SJCRH30 (cell line): ENCODE data around the gene COL25A1. TPM values are rescaled to one million over a fixed set of nuclear protein-coding genes. Genes with fewer than 3 reads are reported as not detected.
"Not testable (repeated sequence)": the region's sequence is repeated elsewhere in the genome, so short reads cannot be mapped to it uniquely, and the experiment has no call there.

Source experiments
- DNase-seq, 2 experiments: peaks; one replicate each; pipeline ENCODE4 v3.0.0-alpha.2; 2015 to 2020
- H3K27ac ChIP-seq: fragments of 250-450 bp; sonication (Bioruptor Pico); 2 replicates; pipeline ENCODE4 v1.5.1; 2020; ENCODE audit warnings: mild to moderate bottlenecking, moderate library complexity
- H3K27me3 ChIP-seq: fragments of 250-450 bp; sonication (Bioruptor Pico); 2 replicates; pipeline ENCODE4 v1.5.1; 2020; ENCODE audit warnings: mild to moderate bottlenecking, moderate library complexity
- H3K36me3 ChIP-seq: fragments of 250-450 bp; sonication (Bioruptor Pico); 2 replicates; pipeline ENCODE4 v1.5.1; 2020; ENCODE audit warnings: mild to moderate bottlenecking, moderate library complexity
- H3K4me1 ChIP-seq: fragments of 250-450 bp; sonication (Bioruptor Pico); 2 replicates; pipeline ENCODE4 v1.5.1; 2020; ENCODE audit warnings: mild to moderate bottlenecking, moderate library complexity
- H3K4me3 ChIP-seq: fragments of 250-450 bp; sonication (Bioruptor Pico); 2 replicates; pipeline ENCODE4 v1.5.1; 2020; ENCODE audit warnings: mild to moderate bottlenecking, moderate library complexity
- H3K9me3 ChIP-seq: fragments of 250-450 bp; sonication (Bioruptor Pico); replicated peaks from 2 replicates; pipeline ENCODE4 v1.5.1; 2020; ENCODE audit warnings: mild to moderate bottlenecking, moderate library complexity
- total RNA-seq: library from RNA; depleted of rRNA; stranded (reverse); fragments of >200 nt; shearing (Covaris generic); gene quantifications from 2 replicates; pipeline ENCODE4 v1.2.3, GENCODE V29; 2014

Gene COL25A1
- total RNA-seq, 1 experiment from 2014 or later = 13.2 TPM

- Histone ChIP-seq H3K4me3 (no peak overlapping the region), H3K36me3 (no peaks in the 10 kb centered on the region), H3K27ac (no peak overlapping the region), H3K9me3 (no peaks in the 10 kb centered on the region), H3K4me1 (no peaks in the 10 kb centered on the region), H3K27me3 (no peaks in the 10 kb centered on the region)
- no peak for DNase-seq
Measured at GRCh38 chr4:109125084-109125483, 177.4 kb downstream of the COL25A1 start.

GRCh38 chr4:109123951-109124350, 178.5 kb downstream of the COL25A1 start:
- Histone ChIP-seq H3K27ac (no peak overlapping the region), H3K4me3 (no peak overlapping the region), H3K9me3 (no peaks in the 10 kb centered on the region), H3K4me1 (no peaks in the 10 kb centered on the region), H3K27me3 (no peaks in the 10 kb centered on the region), H3K36me3 (no peaks in the 10 kb centered on the region)
- no peak for DNase-seq

GRCh38 chr4:109121561-109121960, 180.9 kb downstream of the COL25A1 start:
- no peaks in the 10 kb centered on the region for H3K9me3 ChIP-seq
- H3K27me3 ChIP-seq = no peaks in the 10 kb centered on the region
- no peak for DNase-seq
- H3K4me3 ChIP-seq = no peak overlapping the region
- no peaks in the 10 kb centered on the region for H3K36me3 ChIP-seq
- no peaks in the 10 kb centered on the region for H3K4me1 ChIP-seq
- H3K27ac ChIP-seq = no peak overlapping the region

GRCh38 chr4:109119852-109120251, 182.6 kb downstream of the COL25A1 start:
- Histone ChIP-seq H3K4me3 (no peak overlapping the region), H3K27ac (no peak overlapping the region), H3K36me3 (no peaks in the 10 kb centered on the region), H3K9me3 (no peaks in the 10 kb centered on the region), H3K27me3 (no peaks in the 10 kb centered on the region), H3K4me1 (no peaks in the 10 kb centered on the region)
- DNase-seq = no peak

GRCh38 chr4:109118635-109119034, 183.8 kb downstream of the COL25A1 start:
- Histone ChIP-seq H3K4me1 (no peaks in the 10 kb centered on the region), H3K27ac (no peak overlapping the region), H3K27me3 (no peaks in the 10 kb centered on the region), H3K4me3 (no peak overlapping the region), H3K9me3 (0 out of 2 replicates have a peak, but pooled peaks cover under 1% of the 10 kb centered on the region), H3K36me3 (no peaks in the 10 kb centered on the region)
- DNase-seq = no peak

GRCh38 chr4:109114501-109114900, 188.0 kb downstream of the COL25A1 start:
- H3K36me3 ChIP-seq = no peaks in the 10 kb centered on the region

GRCh38 chr4:109113521-109113920, 188.9 kb downstream of the COL25A1 start:
- no peak for DNase-seq
- no peaks in the 10 kb centered on the region for H3K36me3 ChIP-seq
- no peaks in the 10 kb centered on the region for H3K27me3 ChIP-seq
- no peaks in the 10 kb centered on the region for H3K4me1 ChIP-seq
- H3K4me3 ChIP-seq = no peak overlapping the region
- H3K9me3 ChIP-seq = 0 out of 2 replicates have a peak, but pooled peaks cover 3% of the 10 kb centered on the region
- H3K27ac ChIP-seq = no peak overlapping the region

More at GRCh38 chr4:109114501-109114900, 188.0 kb downstream of the COL25A1 start:
- Histone ChIP-seq H3K27me3 (no peaks in the 10 kb centered on the region), H3K9me3 (0 out of 2 replicates have a peak, but pooled peaks cover 3% of the 10 kb centered on the region), H3K4me1 (no peaks in the 10 kb centered on the region), H3K27ac (no peak overlapping the region), H3K4me3 (no peak overlapping the region)
- no peak for DNase-seq

GRCh38 chr4:109111031-109111430, 191.4 kb downstream of the COL25A1 start:
- Histone ChIP-seq H3K36me3 (no peaks in the 10 kb centered on the region), H3K27me3 (no peaks in the 10 kb centered on the region), H3K4me1 (no peaks in the 10 kb centered on the region), H3K27ac (no peak overlapping the region), H3K4me3 (no peak overlapping the region), H3K9me3 (peaks cover 5% of the 10 kb centered on the region; the same call in 1 of the 2 replicates)
- DNase-seq = no peak

- not testable (repeated sequence) for H3K27me3 ChIP-seq, H3K9me3 ChIP-seq, H3K4me1 ChIP-seq, H3K4me3 ChIP-seq, H3K36me3 ChIP-seq, H3K27ac ChIP-seq, DNase-seq
Measured at GRCh38 chr4:109108215-109108614, 194.2 kb downstream of the COL25A1 start.

- Histone ChIP-seq H3K9me3 (no peaks in the 10 kb centered on the region), H3K4me1 (no peaks in the 10 kb centered on the region), H3K27ac (no peak overlapping the region), H3K27me3 (no peaks in the 10 kb centered on the region), H3K36me3 (no peaks in the 10 kb centered on the region), H3K4me3 (no peak overlapping the region)
- no peak for DNase-seq
Measured at GRCh38 chr4:109094056-109094455, 208.4 kb downstream of the COL25A1 start.

GRCh38 chr4:109091727-109092409, 210.6 kb downstream of the COL25A1 start:
- Histone ChIP-seq H3K27ac (no peak overlapping the region), H3K36me3 (no peaks in the 10 kb centered on the region), H3K9me3 (no peaks in the 10 kb centered on the region), H3K4me3 (no peak overlapping the region), H3K27me3 (no peaks in the 10 kb centered on the region), H3K4me1 (no peaks in the 10 kb centered on the region)
- DNase-seq = no peak

GRCh38 chr4:109083911-109084310, 218.5 kb downstream of the COL25A1 start:
- Histone ChIP-seq H3K36me3 (no peaks in the 10 kb centered on the region), H3K4me3 (no peak overlapping the region), H3K4me1 (peaks cover 10% of the 10 kb centered on the region), H3K9me3 (no peaks in the 10 kb centered on the region), H3K27ac (no peak overlapping the region), H3K27me3 (no peaks in the 10 kb centered on the region)
- no peak for DNase-seq

GRCh38 chr4:109079731-109080130, 222.7 kb downstream of the COL25A1 start:
- no peaks in the 10 kb centered on the region for H3K9me3 ChIP-seq
- no peak overlapping the region for H3K4me3 ChIP-seq
- no peaks in the 10 kb centered on the region for H3K36me3 ChIP-seq
- DNase-seq = no peak
- H3K27ac ChIP-seq = no peak overlapping the region
- H3K4me1 ChIP-seq = peaks cover 17% of the 10 kb centered on the region
- H3K27me3 ChIP-seq = no peaks in the 10 kb centered on the region

GRCh38 chr4:109079201-109079600, 223.3 kb downstream of the COL25A1 start:
- Histone ChIP-seq H3K9me3 (no peaks in the 10 kb centered on the region), H3K27me3 (no peaks in the 10 kb centered on the region), H3K36me3 (no peaks in the 10 kb centered on the region), H3K4me3 (no peak overlapping the region), H3K4me1 (peaks cover 17% of the 10 kb centered on the region), H3K27ac (no peak overlapping the region)
- DNase-seq = no peak

- Histone ChIP-seq H3K27me3 (no peaks in the 10 kb centered on the region), H3K4me1 (peaks cover 17% of the 10 kb centered on the region), H3K4me3 (no peak overlapping the region), H3K36me3 (no peaks in the 10 kb centered on the region), H3K9me3 (no peaks in the 10 kb centered on the region), H3K27ac (no peak overlapping the region)
- peak; percentile 6 to 56 for DNase-seq
Measured at GRCh38 chr4:109078724-109079123, 223.7 kb downstream of the COL25A1 start.

- H3K36me3 ChIP-seq = no peaks in the 10 kb centered on the region; the same call in 1 of the 2 replicates
- H3K4me1 ChIP-seq = peaks cover 17% of the 10 kb centered on the region
- H3K27me3 ChIP-seq = no peaks in the 10 kb centered on the region
- no peak for DNase-seq
- no peaks in the 10 kb centered on the region; the same call in 1 of the 2 replicates for H3K9me3 ChIP-seq
- no peak overlapping the region for H3K4me3 ChIP-seq
- no peak overlapping the region for H3K27ac ChIP-seq
Measured at GRCh38 chr4:109077505-109077904, 225.0 kb downstream of the COL25A1 start.
